ENCODE measurements around the gene UGP2.
"Not testable (repeated sequence)": the region's sequence is repeated elsewhere in the genome, so short reads cannot be mapped to it uniquely, and the experiment has no call there.

The UGP2 gene

GRCh38 chr2:63926815-63927214, 85.1 kb downstream of the UGP2 start:
- Histone ChIP-seq H4K20me1 (ENCODE audit: insufficient read depth, low read length) (no peaks in the 10 kb centered on the region), H3K9ac (ENCODE audit: low read length) (no peak overlapping the region), H3K4me1 (ENCODE audit: low read length) (no peaks in the 10 kb centered on the region), H3F3A (ENCODE audit: insufficient read depth, low read length) (no peaks in the 10 kb centered on the region), H3K27me3 (replicated peaks; ENCODE audit: insufficient read depth, low read length) (no peaks in the 10 kb centered on the region), H3K79me2 (ENCODE audit: low read length) (no peaks in the 10 kb centered on the region), H3K27ac (ENCODE audit: low read length) (no peak overlapping the region), H3K4me2 (ENCODE audit: low read depth, low read length) (no peak overlapping the region), H3K36me3 (replicated peaks; ENCODE audit: insufficient read depth, low read length) (no peaks in the 10 kb centered on the region), H3K4me3 (ENCODE audit: low read length) (no peak overlapping the region), H2AFZ (ENCODE audit: low read length) (no peak overlapping the region), H3K9me2 (replicated peaks; ENCODE audit: insufficient read depth, low read length) (no peaks in the 10 kb centered on the region), H3K9me3 (replicated peaks; ENCODE audit: insufficient read depth, low read length) (no peaks in the 10 kb centered on the region)
- no peak for TF ChIP-seq CTCF (IDR thresholded peaks at IDR 0.05; ENCODE audit: low read length)
- TF ChIP-seq EZH2 (optimal IDR thresholded peaks at IDR 0.05; ENCODE audit: low read depth, low read length), result no peak
- no peak for TF ChIP-seq EZH2phosphoT487 (IDR thresholded peaks at IDR 0.05; ENCODE audit: low read length)
- no peak for DNase-seq

- H3K79me2 ChIP-seq (ENCODE audit: low read length); H3K9me2 ChIP-seq (replicated peaks; ENCODE audit: insufficient read depth, low read length); H3K36me3 ChIP-seq (replicated peaks; ENCODE audit: insufficient read depth, low read length); H3K4me2 ChIP-seq (ENCODE audit: low read depth, low read length); H3K27me3 ChIP-seq (replicated peaks; ENCODE audit: insufficient read depth, low read length); H3K4me3 ChIP-seq (ENCODE audit: low read length); H2AFZ ChIP-seq (ENCODE audit: low read length); DNase-seq; H3K4me1 ChIP-seq (ENCODE audit: low read length); H3K27ac ChIP-seq (ENCODE audit: low read length); H3K9me3 ChIP-seq (replicated peaks; ENCODE audit: insufficient read depth, low read length); H4K20me1 ChIP-seq (ENCODE audit: insufficient read depth, low read length); H3F3A ChIP-seq (ENCODE audit: insufficient read depth, low read length); H3K9ac ChIP-seq (ENCODE audit: low read length): not testable (repeated sequence)
Measured at GRCh38 chr2:63932104-63932503, 90.4 kb downstream of the UGP2 start.

Data from MM.1S (cell line).